GM18520 (cell line): Measurements from ENCODE around the gene CACUL1.
A peak's percentile ranks its signal among the peaks of the same experiment; 100 is the strongest.
"Not testable (repeated sequence)": the region's sequence is repeated elsewhere in the genome, so short reads cannot be mapped to it uniquely, and the experiment has no call there.

ENCODE experiments used
- ATAC-seq: cut with Tn5 transposase; IDR thresholded peaks from one replicate; pipeline ENCODE4 v1.9.1; 2021; ENCODE audit not compliant: unreplicated experiment

CACUL1 gene

GRCh38 chr10:118769898-118770600 is 15.3 kb upstream of the CACUL1 start:
- no peak for ATAC-seq

- ATAC-seq, result no peak
Measured at GRCh38 chr10:118768041-118768919, 13.5 kb upstream of the CACUL1 start.

GRCh38 chr10:118767297-118768040 is 12.7 kb upstream of the CACUL1 start:
- ATAC-seq, result no peak

- no peak for ATAC-seq
Measured at GRCh38 chr10:118764195-118764594, 9.4 kb upstream of the CACUL1 start.

GRCh38 chr10:118763202-118763988 is 8.6 kb upstream of the CACUL1 start:
- ATAC-seq, result no peak

GRCh38 chr10:118760265-118760664 is 5.5 kb upstream of the CACUL1 start:
- no peak for ATAC-seq

- ATAC-seq, result no peak
Measured at GRCh38 chr10:118758449-118758848, 3.7 kb upstream of the CACUL1 start.

- ATAC-seq, result peak; percentile 0
Measured at GRCh38 chr10:118754229-118754555, 578 bp downstream of the CACUL1 start.

GRCh38 chr10:118753331-118754228 is 1.2 kb downstream of the CACUL1 start:
- no peak for ATAC-seq

GRCh38 chr10:118752409-118752808 is 2.4 kb downstream of the CACUL1 start:
- no peak for ATAC-seq

GRCh38 chr10:118751265-118751664 is 3.5 kb downstream of the CACUL1 start:
- ATAC-seq, result no peak

- no peak for ATAC-seq
Measured at GRCh38 chr10:118748041-118748440, 6.7 kb downstream of the CACUL1 start.

GRCh38 chr10:118746246-118746645 is 8.5 kb downstream of the CACUL1 start:
- ATAC-seq, result no peak

GRCh38 chr10:118745056-118745455 is 9.7 kb downstream of the CACUL1 start:
- ATAC-seq, result no peak

GRCh38 chr10:118744346-118744918 is 10.3 kb downstream of the CACUL1 start:
- not testable (repeated sequence) for ATAC-seq

GRCh38 chr10:118742782-118743181 is 12.0 kb downstream of the CACUL1 start:
- ATAC-seq, result no peak

GRCh38 chr10:118742032-118742431 is 12.7 kb downstream of the CACUL1 start:
- no peak for ATAC-seq

GRCh38 chr10:118738406-118738805 is 16.4 kb downstream of the CACUL1 start:
- ATAC-seq, result no peak

- no peak for ATAC-seq
Measured at GRCh38 chr10:118737603-118738302, 17.0 kb downstream of the CACUL1 start.
